ENCODE data around the gene MAP2K4.
A peak's percentile ranks its signal among the peaks of the same experiment; 100 is the strongest.

Gene MAP2K4

GRCh38 chr17:12180644-12181261, 160.1 kb downstream of the MAP2K4 start:
- DNase-seq, result peak; percentile 35

- DNase-seq, result no peak
These were observed 167.0 kb downstream of the MAP2K4 start for GRCh38 chr17:12187658-12188057.

DNA sequence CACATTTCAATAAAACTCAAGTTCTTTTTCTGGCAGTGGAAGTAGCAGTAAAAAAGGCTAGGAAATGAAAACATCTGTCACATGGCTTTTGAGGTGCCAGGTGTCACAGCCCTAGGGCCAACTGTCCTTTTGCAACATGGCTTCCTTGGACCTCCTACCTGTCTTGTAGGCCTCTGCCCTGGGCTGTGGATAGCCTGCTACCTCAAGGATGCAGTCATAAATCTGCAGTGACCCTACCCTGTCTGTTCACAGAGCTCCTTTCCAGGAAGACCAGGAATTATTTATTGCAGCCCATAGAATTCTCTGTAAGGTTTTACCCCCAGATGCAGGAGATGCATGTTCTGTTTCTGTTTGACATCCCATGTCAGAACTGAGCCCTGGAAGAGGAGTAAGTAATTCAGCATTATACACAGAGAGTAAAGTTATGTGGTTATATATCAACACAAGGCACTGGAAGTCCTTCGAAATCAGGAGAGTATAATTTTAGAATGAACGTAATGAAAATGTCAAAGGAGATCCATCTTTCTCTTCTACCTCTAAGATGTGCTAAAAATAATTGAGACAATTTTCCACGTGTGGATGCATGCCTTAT, 172.6 kb downstream of the MAP2K4 start:
- DNase-seq, result no peak

Measured in NCI-H2171 treated with DMSO at 0.1 percent for 48 hours (cell line).